ENCODE results near the gene KLK15. TPM values are rescaled to one million over a fixed set of nuclear protein-coding genes. Genes with fewer than 3 reads are reported as not detected.

The KLK15 gene
- total and polyA plus RNA-seq, 10 of the 15 experiments (the other 5 are each of a cell fraction or from before 2014, with no cell fraction given), result 0.04 to 0.08 TPM; not detected in 8

- no peak for TF ChIP-seq KDM1A (IDR thresholded peaks at IDR 0.05; ENCODE audit: borderline replicate concordance)
- TF ChIP-seq FOXM1 (IDR thresholded peaks at IDR 0.05; ENCODE audit: low read depth, low read length), result no peak
- no peak for TF ChIP-seq ZNF622 (IDR thresholded peaks at IDR 0.05)
- TF ChIP-seq MEF2B (IDR thresholded peaks at IDR 0.05; ENCODE audit: partially characterized antibody, poor library complexity, severe bottlenecking), result no peak
- TF ChIP-seq BRCA1 (IDR thresholded peaks at IDR 0.05; ENCODE audit: low read depth, low read length), result no peak
- no peak for TF ChIP-seq EGR1 (IDR thresholded peaks at IDR 0.05; ENCODE audit: borderline replicate concordance in 1 of 2, low read depth in 2 of 2, low read length in 2 of 2)
- TF ChIP-seq PRDM15 (CRISPR knock-in tag; IDR thresholded peaks at IDR 0.05), result no peak
- no peak for TF ChIP-seq ETV6 (conservative IDR thresholded peaks at IDR 0.05 in 1 of 2, IDR thresholded peaks at IDR 0.05 in 1 of 2; ENCODE audit: borderline replicate concordance in 1 of 2, low read depth in 1 of 2)
- no peak for TF ChIP-seq RUNX3 (IDR thresholded peaks at IDR 0.05; ENCODE audit: low read length)
- TF ChIP-seq MYC (IDR thresholded peaks at IDR 0.05; ENCODE audit: insufficient read depth, insufficient read length, insufficient replicate concordance, low read length, severe bottlenecking), result no peak
- no peak for TF ChIP-seq PBX3 (IDR thresholded peaks at IDR 0.05; ENCODE audit: insufficient replicate concordance, low read depth, low read length)
Observed at GRCh38 chr19:50833802-50834167, 411 bp upstream of the KLK15 start (continued).
